Measurements from ENCODE around the gene ARFGEF3.

- TF ChIP-seq, protein P1, sequence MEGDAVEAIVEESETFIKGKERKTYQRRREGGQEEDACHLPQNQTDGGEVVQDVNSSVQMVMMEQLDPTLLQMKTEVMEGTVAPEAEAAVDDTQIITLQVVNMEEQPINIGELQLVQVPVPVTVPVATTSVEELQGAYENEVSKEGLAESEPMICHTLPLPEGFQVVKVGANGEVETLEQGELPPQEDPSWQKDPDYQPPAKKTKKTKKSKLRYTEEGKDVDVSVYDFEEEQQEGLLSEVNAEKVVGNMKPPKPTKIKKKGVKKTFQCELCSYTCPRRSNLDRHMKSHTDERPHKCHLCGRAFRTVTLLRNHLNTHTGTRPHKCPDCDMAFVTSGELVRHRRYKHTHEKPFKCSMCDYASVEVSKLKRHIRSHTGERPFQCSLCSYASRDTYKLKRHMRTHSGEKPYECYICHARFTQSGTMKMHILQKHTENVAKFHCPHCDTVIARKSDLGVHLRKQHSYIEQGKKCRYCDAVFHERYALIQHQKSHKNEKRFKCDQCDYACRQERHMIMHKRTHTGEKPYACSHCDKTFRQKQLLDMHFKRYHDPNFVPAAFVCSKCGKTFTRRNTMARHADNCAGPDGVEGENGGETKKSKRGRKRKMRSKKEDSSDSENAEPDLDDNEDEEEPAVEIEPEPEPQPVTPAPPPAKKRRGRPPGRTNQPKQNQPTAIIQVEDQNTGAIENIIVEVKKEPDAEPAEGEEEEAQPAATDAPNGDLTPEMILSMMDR (conservative IDR thresholded peaks at IDR 0.05; ENCODE audit: low read depth in 2 of 2): no peak
- no peak for TF ChIP-seq EZH2 (IDR thresholded peaks at IDR 0.05; ENCODE audit: low read depth, unreplicated experiment)
- no peak for TF ChIP-seq POLR2AphosphoS5 (IDR thresholded peaks at IDR 0.05; ENCODE audit: low read depth)
- no peak for TF ChIP-seq ZNF331 (CRISPR knock-in tag; IDR thresholded peaks at IDR 0.05; ENCODE audit: low read depth)
- TF ChIP-seq ETS1 (IDR thresholded peaks at IDR 0.05): no peak
- TF ChIP-seq EZH2phosphoT487 (IDR thresholded peaks at IDR 0.05; ENCODE audit: unreplicated experiment): no peak
Observed at GRCh38 chr6:138229663-138230179, 68.0 kb downstream of the ARFGEF3 start.
